ENCODE results near the gene CABLES1.

The CABLES1 gene

GRCh38 chr18:23136326-23137096, 1.2 kb downstream of the CABLES1 start:
- no peak for TF ChIP-seq CTCF (IDR thresholded peaks at IDR 0.05; ENCODE audit: low read depth, low read length)
- peak overlapping the region; percentile 71 for H3K4me3 ChIP-seq (ENCODE audit: low read depth, low read length)
- peak; percentile 39 for DNase-seq (ENCODE audit: low read depth, low spot score)
- in situ Hi-C loops (cut with HindIII; ENCODE audit: low sequenced_read_pairs) = no loop called here

- in situ Hi-C loops (cut with HindIII; ENCODE audit: low sequenced_read_pairs) = no loop called here
- peak overlapping the region; percentile 71 for H3K4me3 ChIP-seq (ENCODE audit: low read depth, low read length)
- TF ChIP-seq CTCF (IDR thresholded peaks at IDR 0.05; ENCODE audit: low read depth, low read length) = no peak
- DNase-seq (ENCODE audit: low read depth, low spot score) = no peak
These were observed 1.9 kb downstream of the CABLES1 start for GRCh38 chr18:23137097-23137635.

GRCh38 chr18:23137788-23138216, 2.5 kb downstream of the CABLES1 start:
- no peak for DNase-seq (ENCODE audit: low read depth, low spot score)
- in situ Hi-C loops (cut with HindIII; ENCODE audit: low sequenced_read_pairs) = no loop called here
- peak overlapping the region; percentile 71 for H3K4me3 ChIP-seq (ENCODE audit: low read depth, low read length)
- no peak for TF ChIP-seq CTCF (IDR thresholded peaks at IDR 0.05; ENCODE audit: low read depth, low read length)

GRCh38 chr18:23138471-23138870, 3.2 kb downstream of the CABLES1 start:
- no peak for TF ChIP-seq CTCF (IDR thresholded peaks at IDR 0.05; ENCODE audit: low read depth, low read length)
- in situ Hi-C loops (cut with HindIII; ENCODE audit: low sequenced_read_pairs) = no loop called here

GRCh38 chr18:23141104-23141999, 6.1 kb downstream of the CABLES1 start:
- no peak overlapping the region for H3K4me3 ChIP-seq (ENCODE audit: low read depth, low read length)
- TF ChIP-seq CTCF (IDR thresholded peaks at IDR 0.05; ENCODE audit: low read depth, low read length) = no peak
- DNase-seq (ENCODE audit: low read depth, low spot score) = peak; percentile 54
- in situ Hi-C loops (cut with HindIII; ENCODE audit: low sequenced_read_pairs) = no loop called here

More at GRCh38 chr18:23138471-23138870, 3.2 kb downstream of the CABLES1 start:
- no peak for DNase-seq (ENCODE audit: low read depth, low spot score)
- no peak overlapping the region for H3K4me3 ChIP-seq (ENCODE audit: low read depth, low read length)

GRCh38 chr18:23142251-23142929, 7.1 kb downstream of the CABLES1 start:
- no peak overlapping the region for H3K4me3 ChIP-seq (ENCODE audit: low read depth, low read length)
- TF ChIP-seq CTCF (IDR thresholded peaks at IDR 0.05; ENCODE audit: low read depth, low read length) = no peak
- in situ Hi-C loops (cut with HindIII; ENCODE audit: low sequenced_read_pairs) = no loop called here
- no peak for DNase-seq (ENCODE audit: low read depth, low spot score)
